Peyer's patch (tissue), 4 donors: ENCODE results near the gene RNF149. TPM values are rescaled to one million over a fixed set of nuclear protein-coding genes. Genes with fewer than 3 reads are reported as not detected.
"Not testable (repeated sequence)": the region's sequence is repeated elsewhere in the genome, so short reads cannot be mapped to it uniquely, and the experiment has no call there.

Source experiments
- DNase-seq, 3 donors: peaks; one replicate each; pipeline ENCODE4 v3.0.0-alpha.2; 2017 to 2019
- H3K27ac ChIP-seq, 4 donors: fragments of 200-600 bp; sonication (generic); one replicate each; pipeline ENCODE4 v1.5.1; 2016 to 2019
- H3K27me3 ChIP-seq, 2 donors: fragments of 200-600 bp; sonication (generic); one replicate each; pipeline ENCODE4 v1.5.1; 2019
- H3K36me3 ChIP-seq, 3 donors: fragments of 200-600 bp; sonication (generic); one replicate each; pipeline ENCODE4 v1.5.1; 2016 to 2019
- H3K4me1 ChIP-seq, 4 donors: fragments of 200-600 bp; sonication (generic); one replicate each; pipeline ENCODE4 v1.5.1; 2016 to 2019
- H3K4me3 ChIP-seq, 4 donors: fragments of 200-600 bp; sonication (generic); 1 replicate in 3 of 4; 2 replicates in 1 of 4; pipeline ENCODE4 v1.5.1; 2016 to 2019; ENCODE audit warnings: mild to moderate bottlenecking in 1 of 4
- H3K9me3 ChIP-seq, 4 donors: fragments of 200-600 bp; sonication (generic); one replicate each; pipeline ENCODE4 v1.5.1; 2016 to 2019; ENCODE audit warnings: mild to moderate bottlenecking in 1 of 4
- CTCF ChIP-seq, 6 experiments: fragments of 450-650 bp in 4 of 6; fragments of 200-600 bp in 2 of 6; sonication (generic) in 1 of 6; IDR thresholded peaks; one replicate each; pipeline ENCODE4 v1.5.1; 2017 to 2019; ENCODE audit warnings: antibody characterized with exemption in 6 of 6, mild to moderate bottlenecking in 3 of 6, moderate library complexity in 1 of 6
- POLR2A ChIP-seq, 2 donors: fragments of 450-650 bp; IDR thresholded peaks; one replicate each; pipeline ENCODE4 v1.5.1; 2017; ENCODE audit warnings: antibody characterized with exemption in 2 of 2, mild to moderate bottlenecking in 2 of 2, moderate library complexity in 2 of 2
- total RNA-seq, 4 donors: library from RNA; depleted of rRNA; stranded (reverse); fragments of >200 nt; gene quantifications; one replicate each; pipeline ENCODE4 v1.1.0, GENCODE V29; 2016

RNF149 gene
- total RNA-seq, 4 donors from 2014 or later, result 61.1 to 86.2 (median 70.5) TPM

GRCh38 chr2:101238930-101239759, 69.4 kb downstream of the RNF149 start:
- H3K4me1 ChIP-seq, result peaks cover 0 to 14% (median 0%) of the 10 kb centered on the region in 4 donors
- peak in 2 of 3 donors; percentile 56 to 77 for DNase-seq
- peaks cover 0 to 6% (median 0%) of the 10 kb centered on the region in 4 donors for H3K9me3 ChIP-seq
- peak overlapping the region in 3 of 4 donors; percentile 21 to 77 (median 61) for H3K27ac ChIP-seq
- peak overlapping the region in 2 of 4 donors; percentile 8 to 12 for H3K4me3 ChIP-seq
- no peaks in the 10 kb centered on the region for H3K36me3 ChIP-seq
- no peaks in the 10 kb centered on the region for H3K27me3 ChIP-seq
- TF ChIP-seq POLR2A (IDR thresholded peaks at IDR 0.05) (no peak), CTCF (IDR thresholded peaks at IDR 0.05) (no peak)

DNA sequence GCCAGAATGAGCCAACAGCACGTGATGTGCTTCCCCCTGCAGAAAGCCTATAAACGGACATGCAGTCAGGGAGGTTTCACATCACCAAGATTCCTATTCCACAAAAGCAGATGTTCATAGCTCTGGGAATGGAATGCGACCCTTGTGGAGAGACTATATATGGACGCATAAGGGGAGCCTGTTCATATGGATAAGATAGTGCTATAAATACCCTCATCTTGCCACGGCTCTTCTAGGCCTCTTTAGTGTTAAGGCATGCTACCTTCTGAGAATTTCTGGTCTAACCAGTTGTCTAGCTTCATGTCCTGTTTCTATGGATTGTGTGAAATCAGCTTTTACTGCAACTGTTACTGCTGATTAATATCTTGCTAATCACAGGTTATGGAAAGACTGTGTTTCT, 70.6 kb downstream of the RNF149 start:
- H3K27me3 ChIP-seq, H3K36me3 ChIP-seq, H3K27ac ChIP-seq, DNase-seq, H3K4me3 ChIP-seq, H3K9me3 ChIP-seq: not testable (repeated sequence)
- H3K4me1 ChIP-seq, result peaks cover 0 to 14% (median 2%) of the 10 kb centered on the region in 4 donors

DNA sequence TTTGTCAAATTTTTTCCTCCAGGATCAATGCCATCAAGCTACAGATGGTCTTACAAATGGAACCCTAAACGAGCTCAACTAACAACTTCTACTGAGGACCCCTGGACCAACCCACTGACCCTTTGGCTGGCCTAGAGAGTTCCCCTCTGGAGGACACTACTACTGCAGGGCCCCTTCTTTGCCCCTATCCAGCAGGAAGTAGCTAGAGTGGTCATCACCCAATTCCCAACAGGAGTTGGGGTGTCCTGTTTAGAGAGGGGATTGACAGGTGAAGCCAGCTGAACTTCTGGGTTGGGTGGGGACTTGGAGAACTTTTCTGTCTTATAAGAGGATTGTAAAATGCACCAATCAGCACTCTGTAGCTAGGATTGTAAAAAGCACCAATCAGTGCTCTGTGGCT, 72.5 kb downstream of the RNF149 start:
- not testable (repeated sequence) for DNase-seq, H3K27me3 ChIP-seq, H3K27ac ChIP-seq, H3K36me3 ChIP-seq, H3K9me3 ChIP-seq, H3K4me3 ChIP-seq
- H3K4me1 ChIP-seq, result peaks cover 0 to 14% (median 2%) of the 10 kb centered on the region in 4 donors

GRCh38 chr2:101234169-101234938, 74.1 kb downstream of the RNF149 start:
- Histone ChIP-seq H3K27ac (peak overlapping the region in 3 of 4 donors; percentile 48 to 77 (median 58)), H3K27me3 (no peaks in the 10 kb centered on the region), H3K4me3 (no peak overlapping the region), H3K36me3 (no peaks in the 10 kb centered on the region), H3K4me1 (peaks cover 0 to 12% (median 2%) of the 10 kb centered on the region in 4 donors), H3K9me3 (peaks cover 0 to 6% (median 0%) of the 10 kb centered on the region in 4 donors)
- no peak for TF ChIP-seq POLR2A (IDR thresholded peaks at IDR 0.05)
- TF ChIP-seq CTCF (IDR thresholded peaks at IDR 0.05), result no peak
- DNase-seq, result no peak

- Histone ChIP-seq H3K36me3 (no peaks in the 10 kb centered on the region), H3K4me3 (no peak overlapping the region), H3K9me3 (peaks cover 0 to 6% (median 0%) of the 10 kb centered on the region in 4 donors), H3K27ac (no peak overlapping the region), H3K4me1 (peaks cover 0 to 6% (median 2%) of the 10 kb centered on the region in 4 donors), H3K27me3 (no peaks in the 10 kb centered on the region)
- TF ChIP-seq POLR2A (IDR thresholded peaks at IDR 0.05) (no peak), CTCF (IDR thresholded peaks at IDR 0.05) (no peak)
- no peak for DNase-seq
Observed at GRCh38 chr2:101232770-101233169, 75.7 kb downstream of the RNF149 start.

DNA sequence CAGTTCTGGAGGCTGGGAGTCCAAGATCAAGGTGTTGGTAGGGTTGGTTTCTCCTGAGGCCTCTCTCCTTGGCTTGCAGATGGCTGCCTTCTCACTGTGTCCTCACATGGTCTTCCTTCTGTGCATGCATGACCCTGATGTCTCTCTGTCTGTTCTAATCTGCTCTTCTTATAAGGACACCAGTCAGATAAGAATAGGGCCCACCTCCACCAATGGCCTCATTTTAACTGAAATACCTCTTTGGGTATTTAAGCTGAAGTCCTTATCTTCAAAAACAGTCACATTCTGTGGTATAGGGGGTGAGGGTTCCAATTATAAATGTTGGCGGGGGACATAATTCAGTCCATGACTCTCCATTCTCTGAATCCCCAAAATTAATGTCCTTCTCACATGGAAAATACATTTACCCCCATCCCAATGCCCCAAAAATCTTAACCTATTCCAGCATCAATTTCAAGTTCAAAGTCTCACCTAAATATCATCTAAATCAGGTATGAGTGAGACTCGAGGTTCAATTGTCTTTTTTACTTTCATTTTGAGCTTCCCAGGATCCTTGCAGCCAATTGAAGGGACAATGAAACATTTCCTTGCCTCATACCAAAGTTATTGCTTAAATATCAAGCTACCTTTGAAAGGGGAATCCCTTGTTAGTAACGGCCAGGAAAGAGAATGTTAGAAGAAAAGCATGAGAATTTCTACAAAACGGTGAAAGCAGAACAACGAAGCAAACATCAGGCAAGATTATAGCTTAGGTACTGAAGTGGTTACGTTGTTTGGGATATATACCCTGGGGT, 76.4 kb downstream of the RNF149 start:
- no peak for TF ChIP-seq CTCF (IDR thresholded peaks at IDR 0.05)
- no peak for TF ChIP-seq POLR2A (IDR thresholded peaks at IDR 0.05)
- H3K27ac ChIP-seq, result no peak overlapping the region
- no peak for DNase-seq
- no peaks in the 10 kb centered on the region for H3K27me3 ChIP-seq
- H3K4me1 ChIP-seq, result peaks cover 0 to 6% (median 2%) of the 10 kb centered on the region in 4 donors
- H3K4me3 ChIP-seq, result no peak overlapping the region
- H3K36me3 ChIP-seq, result no peaks in the 10 kb centered on the region
- H3K9me3 ChIP-seq, result peaks cover 0 to 6% (median 0%) of the 10 kb centered on the region in 4 donors
